ENCODE results near the gene FAM53A.

FAM53A gene

GRCh38 chr4:1615786-1616556, 68.1 kb downstream of the FAM53A start:
- no peaks in the 10 kb centered on the region for H3K27me3 ChIP-seq (ENCODE audit: control insufficient read depth in 5 of 5, insufficient read depth in 4 of 5, low read length in 5 of 5)
- H3K9ac ChIP-seq (ENCODE audit: low read length in 5 of 5): peak overlapping the region in 1 of 5 donors; percentile 6
- H3K4me1 ChIP-seq (ENCODE audit: control insufficient read depth in 5 of 5, insufficient read depth in 5 of 5, low read length in 5 of 5): peaks cover 0 to 13% (median 9%) of the 10 kb centered on the region in 5 donors
- H3K4me3 ChIP-seq (ENCODE audit: low read depth in 1 of 5, low read length in 5 of 5): peak overlapping the region in 2 of 5 donors; percentile 7 to 13
- peaks cover 0 to 9% (median 7%) of the 10 kb centered on the region in 5 donors for H3K9me3 ChIP-seq (ENCODE audit: control insufficient read depth in 5 of 5, low read length in 5 of 5)
- no peak overlapping the region for H3K27ac ChIP-seq (ENCODE audit: low read depth, low read length)
- no peaks in the 10 kb centered on the region for H3K36me3 ChIP-seq (ENCODE audit: control insufficient read depth in 5 of 5, insufficient read depth in 5 of 5, low read length in 5 of 5)

GRCh38 chr4:1614854-1615595, 69.1 kb downstream of the FAM53A start:
- Histone ChIP-seq H3K27me3 (ENCODE audit: control insufficient read depth in 5 of 5, insufficient read depth in 4 of 5, low read length in 5 of 5) (no peaks in the 10 kb centered on the region), H3K4me3 (ENCODE audit: low read depth in 1 of 5, low read length in 5 of 5) (no peak overlapping the region), H3K9ac (ENCODE audit: low read length in 5 of 5) (no peak overlapping the region), H3K27ac (ENCODE audit: low read depth, low read length) (no peak overlapping the region), H3K4me1 (ENCODE audit: control insufficient read depth in 5 of 5, insufficient read depth in 5 of 5, low read length in 5 of 5) (peaks cover 0 to 13% (median 9%) of the 10 kb centered on the region in 5 donors), H3K9me3 (ENCODE audit: control insufficient read depth in 5 of 5, low read length in 5 of 5) (peaks cover 0 to 9% (median 5%) of the 10 kb centered on the region in 5 donors), H3K36me3 (ENCODE audit: control insufficient read depth in 5 of 5, insufficient read depth in 5 of 5, low read length in 5 of 5) (no peaks in the 10 kb centered on the region)

- Histone ChIP-seq H3K9me3 (ENCODE audit: control insufficient read depth in 5 of 5, low read length in 5 of 5) (peaks cover 0 to 9% (median 5%) of the 10 kb centered on the region in 5 donors), H3K36me3 (ENCODE audit: control insufficient read depth in 5 of 5, insufficient read depth in 5 of 5, low read length in 5 of 5) (no peaks in the 10 kb centered on the region), H3K27ac (ENCODE audit: low read depth, low read length) (no peak overlapping the region)
Observed at GRCh38 chr4:1614502-1614853, 69.6 kb downstream of the FAM53A start.

GRCh38 chr4:1614049-1614448, 70.1 kb downstream of the FAM53A start:
- H3K9ac ChIP-seq (ENCODE audit: low read length in 5 of 5): no peak overlapping the region
- no peaks in the 10 kb centered on the region for H3K27me3 ChIP-seq (ENCODE audit: control insufficient read depth in 5 of 5, insufficient read depth in 4 of 5, low read length in 5 of 5)
- peaks cover 0 to 13% (median 9%) of the 10 kb centered on the region in 5 donors for H3K4me1 ChIP-seq (ENCODE audit: control insufficient read depth in 5 of 5, insufficient read depth in 5 of 5, low read length in 5 of 5)
- no peaks in the 10 kb centered on the region for H3K36me3 ChIP-seq (ENCODE audit: control insufficient read depth in 5 of 5, insufficient read depth in 5 of 5, low read length in 5 of 5)
- H3K9me3 ChIP-seq (ENCODE audit: control insufficient read depth in 5 of 5, low read length in 5 of 5): peaks cover 0 to 9% (median 5%) of the 10 kb centered on the region in 5 donors
- H3K27ac ChIP-seq (ENCODE audit: low read depth, low read length): no peak overlapping the region
- no peak overlapping the region for H3K4me3 ChIP-seq (ENCODE audit: low read depth in 1 of 5, low read length in 5 of 5)

More at GRCh38 chr4:1614502-1614853, 69.6 kb downstream of the FAM53A start:
- Histone ChIP-seq H3K4me3 (ENCODE audit: low read depth in 1 of 5, low read length in 5 of 5) (no peak overlapping the region), H3K9ac (ENCODE audit: low read length in 5 of 5) (no peak overlapping the region), H3K27me3 (ENCODE audit: control insufficient read depth in 5 of 5, insufficient read depth in 4 of 5, low read length in 5 of 5) (no peaks in the 10 kb centered on the region), H3K4me1 (ENCODE audit: control insufficient read depth in 5 of 5, insufficient read depth in 5 of 5, low read length in 5 of 5) (peaks cover 0 to 13% (median 9%) of the 10 kb centered on the region in 5 donors)

GRCh38 chr4:1613099-1613495, 71.0 kb downstream of the FAM53A start:
- no peaks in the 10 kb centered on the region for H3K36me3 ChIP-seq (ENCODE audit: control insufficient read depth in 5 of 5, insufficient read depth in 5 of 5, low read length in 5 of 5)
- H3K4me3 ChIP-seq (ENCODE audit: low read depth in 1 of 5, low read length in 5 of 5): no peak overlapping the region
- no peak overlapping the region for H3K27ac ChIP-seq (ENCODE audit: low read depth, low read length)
- H3K9ac ChIP-seq (ENCODE audit: low read length in 5 of 5): no peak overlapping the region
- peaks cover 0 to 13% (median 9%) of the 10 kb centered on the region in 5 donors for H3K4me1 ChIP-seq (ENCODE audit: control insufficient read depth in 5 of 5, insufficient read depth in 5 of 5, low read length in 5 of 5)
- H3K9me3 ChIP-seq (ENCODE audit: control insufficient read depth in 5 of 5, low read length in 5 of 5): peaks cover 0 to 9% (median 5%) of the 10 kb centered on the region in 5 donors
- H3K27me3 ChIP-seq (ENCODE audit: control insufficient read depth in 5 of 5, insufficient read depth in 4 of 5, low read length in 5 of 5): peaks cover 0 to 4% (median 0%) of the 10 kb centered on the region in 5 donors

GRCh38 chr4:1612278-1613098, 71.6 kb downstream of the FAM53A start:
- Histone ChIP-seq H3K27ac (ENCODE audit: low read depth, low read length) (no peak overlapping the region), H3K4me1 (ENCODE audit: control insufficient read depth in 5 of 5, insufficient read depth in 5 of 5, low read length in 5 of 5) (peaks cover 0 to 13% (median 9%) of the 10 kb centered on the region in 5 donors), H3K27me3 (ENCODE audit: control insufficient read depth in 5 of 5, insufficient read depth in 4 of 5, low read length in 5 of 5) (peaks cover 0 to 4% (median 0%) of the 10 kb centered on the region in 5 donors), H3K4me3 (ENCODE audit: low read depth in 1 of 5, low read length in 5 of 5) (no peak overlapping the region), H3K9ac (ENCODE audit: low read length in 5 of 5) (no peak overlapping the region), H3K36me3 (ENCODE audit: control insufficient read depth in 5 of 5, insufficient read depth in 5 of 5, low read length in 5 of 5) (no peaks in the 10 kb centered on the region), H3K9me3 (ENCODE audit: control insufficient read depth in 5 of 5, low read length in 5 of 5) (peaks cover 0 to 3% (median 0%) of the 10 kb centered on the region in 5 donors)

- H3K9ac ChIP-seq (ENCODE audit: low read length in 5 of 5): no peak overlapping the region
- no peak overlapping the region for H3K4me3 ChIP-seq (ENCODE audit: low read depth in 1 of 5, low read length in 5 of 5)
- H3K36me3 ChIP-seq (ENCODE audit: control insufficient read depth in 5 of 5, insufficient read depth in 5 of 5, low read length in 5 of 5): no peaks in the 10 kb centered on the region
Observed at GRCh38 chr4:1611501-1611870, 72.6 kb downstream of the FAM53A start.

GRCh38 chr4:1610791-1611500, 73.2 kb downstream of the FAM53A start:
- Histone ChIP-seq H3K9me3 (ENCODE audit: control insufficient read depth in 5 of 5, low read length in 5 of 5) (peaks cover 0 to 2% (median 0%) of the 10 kb centered on the region in 5 donors), H3K27me3 (ENCODE audit: control insufficient read depth in 5 of 5, insufficient read depth in 4 of 5, low read length in 5 of 5) (peaks cover 0 to 4% (median 4%) of the 10 kb centered on the region in 5 donors), H3K36me3 (ENCODE audit: control insufficient read depth in 5 of 5, insufficient read depth in 5 of 5, low read length in 5 of 5) (no peaks in the 10 kb centered on the region)

More at GRCh38 chr4:1611501-1611870, 72.6 kb downstream of the FAM53A start:
- no peak overlapping the region for H3K27ac ChIP-seq (ENCODE audit: low read depth, low read length)
- H3K27me3 ChIP-seq (ENCODE audit: control insufficient read depth in 5 of 5, insufficient read depth in 4 of 5, low read length in 5 of 5): peaks cover 0 to 4% (median 2%) of the 10 kb centered on the region in 5 donors
- peaks cover 0 to 8% (median 5%) of the 10 kb centered on the region in 5 donors for H3K4me1 ChIP-seq (ENCODE audit: control insufficient read depth in 5 of 5, insufficient read depth in 5 of 5, low read length in 5 of 5)
- H3K9me3 ChIP-seq (ENCODE audit: control insufficient read depth in 5 of 5, low read length in 5 of 5): peaks cover 0 to 2% (median 0%) of the 10 kb centered on the region in 5 donors

More at GRCh38 chr4:1610791-1611500, 73.2 kb downstream of the FAM53A start:
- Histone ChIP-seq H3K4me3 (ENCODE audit: low read depth in 1 of 5, low read length in 5 of 5) (no peak overlapping the region), H3K4me1 (ENCODE audit: control insufficient read depth in 5 of 5, insufficient read depth in 5 of 5, low read length in 5 of 5) (peaks cover 0 to 3% (median under 1%) of the 10 kb centered on the region in 5 donors), H3K9ac (ENCODE audit: low read length in 5 of 5) (no peak overlapping the region), H3K27ac (ENCODE audit: low read depth, low read length) (no peak overlapping the region)
